ENCODE data around the gene DZIP1.

DNA sequence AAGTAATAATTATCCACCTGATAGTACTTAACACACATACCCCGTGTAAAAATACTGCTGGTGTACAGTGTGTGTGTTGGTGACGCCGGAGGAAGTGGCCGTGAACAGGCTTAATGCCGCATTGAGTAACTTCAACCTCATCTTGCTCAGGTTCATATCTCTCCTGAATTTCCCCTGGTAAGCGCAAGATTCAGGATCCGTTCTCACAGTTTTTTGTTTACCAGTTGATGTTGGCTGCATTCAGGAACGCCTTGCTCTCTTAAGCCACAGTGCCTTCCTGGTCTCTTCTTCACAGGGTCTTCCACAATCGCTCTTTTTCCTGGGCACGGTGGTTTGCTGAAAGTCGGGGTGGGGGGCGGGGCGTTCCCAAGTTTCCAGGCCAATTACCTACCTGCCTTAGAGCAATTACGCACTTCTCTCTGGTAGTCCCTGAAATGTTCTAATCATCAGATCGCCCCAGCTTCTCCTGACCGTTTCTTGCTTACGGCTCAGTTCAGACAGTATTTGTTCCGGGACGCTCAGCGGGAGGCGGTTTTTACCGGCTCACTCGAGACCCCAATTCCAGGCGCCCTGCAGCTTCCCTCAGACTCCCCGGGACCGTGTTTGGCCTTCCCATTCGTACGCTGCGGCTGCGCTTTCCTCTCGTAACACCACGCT, 31.7 kb upstream of the DZIP1 start:
- TF ChIP-seq, protein P1, sequence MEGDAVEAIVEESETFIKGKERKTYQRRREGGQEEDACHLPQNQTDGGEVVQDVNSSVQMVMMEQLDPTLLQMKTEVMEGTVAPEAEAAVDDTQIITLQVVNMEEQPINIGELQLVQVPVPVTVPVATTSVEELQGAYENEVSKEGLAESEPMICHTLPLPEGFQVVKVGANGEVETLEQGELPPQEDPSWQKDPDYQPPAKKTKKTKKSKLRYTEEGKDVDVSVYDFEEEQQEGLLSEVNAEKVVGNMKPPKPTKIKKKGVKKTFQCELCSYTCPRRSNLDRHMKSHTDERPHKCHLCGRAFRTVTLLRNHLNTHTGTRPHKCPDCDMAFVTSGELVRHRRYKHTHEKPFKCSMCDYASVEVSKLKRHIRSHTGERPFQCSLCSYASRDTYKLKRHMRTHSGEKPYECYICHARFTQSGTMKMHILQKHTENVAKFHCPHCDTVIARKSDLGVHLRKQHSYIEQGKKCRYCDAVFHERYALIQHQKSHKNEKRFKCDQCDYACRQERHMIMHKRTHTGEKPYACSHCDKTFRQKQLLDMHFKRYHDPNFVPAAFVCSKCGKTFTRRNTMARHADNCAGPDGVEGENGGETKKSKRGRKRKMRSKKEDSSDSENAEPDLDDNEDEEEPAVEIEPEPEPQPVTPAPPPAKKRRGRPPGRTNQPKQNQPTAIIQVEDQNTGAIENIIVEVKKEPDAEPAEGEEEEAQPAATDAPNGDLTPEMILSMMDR (IDR thresholded peaks at IDR 0.05), result no peak
- no peak for TF ChIP-seq ZFX (IDR thresholded peaks at IDR 0.05; ENCODE audit: borderline replicate concordance)
